Measurements from ENCODE around the gene HIGD2A. TPM values are rescaled to one million over a fixed set of nuclear protein-coding genes. Genes with fewer than 3 reads are reported as not detected.

HIGD2A gene
- total and polyA plus RNA-seq, 2 experiments from 2014 or later, result 67.7 to 194 TPM

DNA sequence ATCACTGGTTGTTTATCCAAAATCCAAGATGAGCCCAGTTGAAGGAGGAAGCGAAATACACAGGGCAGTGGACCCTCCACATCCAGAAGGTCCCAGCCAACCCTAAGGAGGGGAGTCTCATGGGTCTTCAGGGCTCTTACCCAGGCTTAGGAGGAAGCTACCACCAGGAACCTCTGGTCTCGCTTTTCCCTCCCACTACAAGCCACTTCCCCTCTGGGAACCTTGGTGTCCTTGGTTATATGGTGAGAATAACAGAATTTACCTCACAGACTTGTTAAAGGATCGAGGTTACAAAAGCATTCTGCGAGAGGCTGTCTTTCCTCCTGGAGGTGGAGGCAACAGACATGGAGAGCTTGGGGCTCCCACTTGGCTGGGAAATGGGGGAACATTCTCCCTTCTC is 3.4 kb downstream of the HIGD2A start:
- H3K27me3 ChIP-seq (ENCODE audit: insufficient read depth), result no peaks in the 10 kb centered on the region
- H3K4me3 Mint-ChIP-seq, result no peak overlapping the region
- H3K79me2 ChIP-seq (replicated peaks; ENCODE audit: insufficient read depth), result peaks cover 14% of the 10 kb centered on the region
- H3F3A ChIP-seq (replicated peaks; ENCODE audit: low read depth), result 0 out of 2 replicates have a peak, but pooled peaks cover 2% of the 10 kb centered on the region
- H3K36me3 Mint-ChIP-seq (ENCODE audit: low read depth), result peaks cover 24% of the 10 kb centered on the region
- H3K4me1 Mint-ChIP-seq, result peaks cover 11% of the 10 kb centered on the region; the same call in 2 of the 3 replicates
- no peaks in the 10 kb centered on the region for H3K36me3 ChIP-seq (ENCODE audit: insufficient read depth)
- peaks cover 4% of the 10 kb centered on the region for H4K20me1 ChIP-seq (replicated peaks; ENCODE audit: insufficient read depth)
- no peak for TF ChIP-seq ZNF331 (CRISPR knock-in tag; IDR thresholded peaks at IDR 0.05; ENCODE audit: low read depth)
- TF ChIP-seq POLR2AphosphoS5 (IDR thresholded peaks at IDR 0.05; ENCODE audit: low read depth), result no peak
- TF ChIP-seq NANOG (IDR thresholded peaks at IDR 0.05; ENCODE audit: borderline replicate concordance), result no peak
- TF ChIP-seq STAT1 (IDR thresholded peaks at IDR 0.05; ENCODE audit: unreplicated experiment), result no peak
- TF ChIP-seq, protein P1, sequence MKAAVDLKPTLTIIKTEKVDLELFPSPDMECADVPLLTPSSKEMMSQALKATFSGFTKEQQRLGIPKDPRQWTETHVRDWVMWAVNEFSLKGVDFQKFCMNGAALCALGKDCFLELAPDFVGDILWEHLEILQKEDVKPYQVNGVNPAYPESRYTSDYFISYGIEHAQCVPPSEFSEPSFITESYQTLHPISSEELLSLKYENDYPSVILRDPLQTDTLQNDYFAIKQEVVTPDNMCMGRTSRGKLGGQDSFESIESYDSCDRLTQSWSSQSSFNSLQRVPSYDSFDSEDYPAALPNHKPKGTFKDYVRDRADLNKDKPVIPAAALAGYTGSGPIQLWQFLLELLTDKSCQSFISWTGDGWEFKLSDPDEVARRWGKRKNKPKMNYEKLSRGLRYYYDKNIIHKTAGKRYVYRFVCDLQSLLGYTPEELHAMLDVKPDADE (IDR thresholded peaks at IDR 0.05), result no peak
- no peak for TF ChIP-seq EZH2 (IDR thresholded peaks at IDR 0.05; ENCODE audit: low read depth, unreplicated experiment)
- TF ChIP-seq, protein P2, sequence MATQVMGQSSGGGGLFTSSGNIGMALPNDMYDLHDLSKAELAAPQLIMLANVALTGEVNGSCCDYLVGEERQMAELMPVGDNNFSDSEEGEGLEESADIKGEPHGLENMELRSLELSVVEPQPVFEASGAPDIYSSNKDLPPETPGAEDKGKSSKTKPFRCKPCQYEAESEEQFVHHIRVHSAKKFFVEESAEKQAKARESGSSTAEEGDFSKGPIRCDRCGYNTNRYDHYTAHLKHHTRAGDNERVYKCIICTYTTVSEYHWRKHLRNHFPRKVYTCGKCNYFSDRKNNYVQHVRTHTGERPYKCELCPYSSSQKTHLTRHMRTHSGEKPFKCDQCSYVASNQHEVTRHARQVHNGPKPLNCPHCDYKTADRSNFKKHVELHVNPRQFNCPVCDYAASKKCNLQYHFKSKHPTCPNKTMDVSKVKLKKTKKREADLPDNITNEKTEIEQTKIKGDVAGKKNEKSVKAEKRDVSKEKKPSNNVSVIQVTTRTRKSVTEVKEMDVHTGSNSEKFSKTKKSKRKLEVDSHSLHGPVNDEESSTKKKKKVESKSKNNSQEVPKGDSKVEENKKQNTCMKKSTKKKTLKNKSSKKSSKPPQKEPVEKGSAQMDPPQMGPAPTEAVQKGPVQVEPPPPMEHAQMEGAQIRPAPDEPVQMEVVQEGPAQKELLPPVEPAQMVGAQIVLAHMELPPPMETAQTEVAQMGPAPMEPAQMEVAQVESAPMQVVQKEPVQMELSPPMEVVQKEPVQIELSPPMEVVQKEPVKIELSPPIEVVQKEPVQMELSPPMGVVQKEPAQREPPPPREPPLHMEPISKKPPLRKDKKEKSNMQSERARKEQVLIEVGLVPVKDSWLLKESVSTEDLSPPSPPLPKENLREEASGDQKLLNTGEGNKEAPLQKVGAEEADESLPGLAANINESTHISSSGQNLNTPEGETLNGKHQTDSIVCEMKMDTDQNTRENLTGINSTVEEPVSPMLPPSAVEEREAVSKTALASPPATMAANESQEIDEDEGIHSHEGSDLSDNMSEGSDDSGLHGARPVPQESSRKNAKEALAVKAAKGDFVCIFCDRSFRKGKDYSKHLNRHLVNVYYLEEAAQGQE (IDR thresholded peaks at IDR 0.05; ENCODE audit: unreplicated experiment), result no peak
- TF ChIP-seq, protein P3, sequence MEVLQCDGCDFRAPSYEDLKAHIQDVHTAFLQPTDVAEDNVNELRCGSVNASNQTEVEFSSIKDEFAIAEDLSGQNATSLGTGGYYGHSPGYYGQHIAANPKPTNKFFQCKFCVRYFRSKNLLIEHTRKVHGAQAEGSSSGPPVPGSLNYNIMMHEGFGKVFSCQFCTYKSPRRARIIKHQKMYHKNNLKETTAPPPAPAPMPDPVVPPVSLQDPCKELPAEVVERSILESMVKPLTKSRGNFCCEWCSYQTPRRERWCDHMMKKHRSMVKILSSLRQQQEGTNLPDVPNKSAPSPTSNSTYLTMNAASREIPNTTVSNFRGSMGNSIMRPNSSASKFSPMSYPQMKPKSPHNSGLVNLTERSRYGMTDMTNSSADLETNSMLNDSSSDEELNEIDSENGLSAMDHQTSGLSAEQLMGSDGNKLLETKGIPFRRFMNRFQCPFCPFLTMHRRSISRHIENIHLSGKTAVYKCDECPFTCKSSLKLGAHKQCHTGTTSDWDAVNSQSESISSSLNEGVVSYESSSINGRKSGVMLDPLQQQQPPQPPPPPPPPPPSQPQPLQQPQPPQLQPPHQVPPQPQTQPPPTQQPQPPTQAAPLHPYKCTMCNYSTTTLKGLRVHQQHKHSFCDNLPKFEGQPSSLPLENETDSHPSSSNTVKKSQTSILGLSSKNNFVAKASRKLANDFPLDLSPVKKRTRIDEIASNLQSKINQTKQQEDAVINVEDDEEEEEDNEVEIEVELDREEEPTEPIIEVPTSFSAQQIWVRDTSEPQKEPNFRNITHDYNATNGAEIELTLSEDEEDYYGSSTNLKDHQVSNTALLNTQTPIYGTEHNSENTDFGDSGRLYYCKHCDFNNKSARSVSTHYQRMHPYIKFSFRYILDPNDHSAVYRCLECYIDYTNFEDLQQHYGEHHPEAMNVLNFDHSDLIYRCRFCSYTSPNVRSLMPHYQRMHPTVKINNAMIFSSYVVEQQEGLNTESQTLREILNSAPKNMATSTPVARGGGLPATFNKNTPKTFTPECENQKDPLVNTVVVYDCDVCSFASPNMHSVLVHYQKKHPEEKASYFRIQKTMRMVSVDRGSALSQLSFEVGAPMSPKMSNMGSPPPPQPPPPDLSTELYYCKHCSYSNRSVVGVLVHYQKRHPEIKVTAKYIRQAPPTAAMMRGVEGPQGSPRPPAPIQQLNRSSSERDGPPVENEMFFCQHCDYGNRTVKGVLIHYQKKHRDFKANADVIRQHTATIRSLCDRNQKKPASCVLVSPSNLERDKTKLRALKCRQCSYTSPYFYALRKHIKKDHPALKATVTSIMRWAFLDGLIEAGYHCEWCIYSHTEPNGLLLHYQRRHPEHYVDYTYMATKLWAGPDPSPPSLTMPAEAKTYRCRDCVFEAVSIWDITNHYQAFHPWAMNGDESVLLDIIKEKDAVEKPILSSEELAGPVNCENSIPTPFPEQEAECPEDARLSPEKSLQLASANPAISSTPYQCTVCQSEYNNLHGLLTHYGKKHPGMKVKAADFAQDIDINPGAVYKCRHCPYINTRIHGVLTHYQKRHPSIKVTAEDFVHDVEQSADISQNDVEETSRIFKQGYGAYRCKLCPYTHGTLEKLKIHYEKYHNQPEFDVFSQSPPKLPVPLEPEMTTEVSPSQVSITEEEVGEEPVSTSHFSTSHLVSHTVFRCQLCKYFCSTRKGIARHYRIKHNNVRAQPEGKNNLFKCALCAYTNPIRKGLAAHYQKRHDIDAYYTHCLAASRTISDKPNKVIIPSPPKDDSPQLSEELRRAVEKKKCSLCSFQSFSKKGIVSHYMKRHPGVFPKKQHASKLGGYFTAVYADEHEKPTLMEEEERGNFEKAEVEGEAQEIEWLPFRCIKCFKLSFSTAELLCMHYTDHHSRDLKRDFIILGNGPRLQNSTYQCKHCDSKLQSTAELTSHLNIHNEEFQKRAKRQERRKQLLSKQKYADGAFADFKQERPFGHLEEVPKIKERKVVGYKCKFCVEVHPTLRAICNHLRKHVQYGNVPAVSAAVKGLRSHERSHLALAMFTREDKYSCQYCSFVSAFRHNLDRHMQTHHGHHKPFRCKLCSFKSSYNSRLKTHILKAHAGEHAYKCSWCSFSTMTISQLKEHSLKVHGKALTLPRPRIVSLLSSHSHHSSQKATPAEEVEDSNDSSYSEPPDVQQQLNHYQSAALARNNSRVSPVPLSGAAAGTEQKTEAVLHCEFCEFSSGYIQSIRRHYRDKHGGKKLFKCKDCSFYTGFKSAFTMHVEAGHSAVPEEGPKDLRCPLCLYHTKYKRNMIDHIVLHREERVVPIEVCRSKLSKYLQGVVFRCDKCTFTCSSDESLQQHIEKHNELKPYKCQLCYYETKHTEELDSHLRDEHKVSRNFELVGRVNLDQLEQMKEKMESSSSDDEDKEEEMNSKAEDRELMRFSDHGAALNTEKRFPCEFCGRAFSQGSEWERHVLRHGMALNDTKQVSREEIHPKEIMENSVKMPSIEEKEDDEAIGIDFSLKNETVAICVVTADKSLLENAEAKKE (CRISPR knock-in tag; IDR thresholded peaks at IDR 0.05), result no peak
- TF ChIP-seq CREB1 (CRISPR knock-in tag; IDR thresholded peaks at IDR 0.05; ENCODE audit: low read depth), result no peak
- no peak for TF ChIP-seq EZH2phosphoT487 (IDR thresholded peaks at IDR 0.05; ENCODE audit: unreplicated experiment)
- no peak for TF ChIP-seq JUNB (IDR thresholded peaks at IDR 0.05; ENCODE audit: unreplicated experiment)
- TF ChIP-seq ZNF114 (CRISPR knock-in tag; IDR thresholded peaks at IDR 0.05), result no peak
- TF ChIP-seq, protein P4, sequence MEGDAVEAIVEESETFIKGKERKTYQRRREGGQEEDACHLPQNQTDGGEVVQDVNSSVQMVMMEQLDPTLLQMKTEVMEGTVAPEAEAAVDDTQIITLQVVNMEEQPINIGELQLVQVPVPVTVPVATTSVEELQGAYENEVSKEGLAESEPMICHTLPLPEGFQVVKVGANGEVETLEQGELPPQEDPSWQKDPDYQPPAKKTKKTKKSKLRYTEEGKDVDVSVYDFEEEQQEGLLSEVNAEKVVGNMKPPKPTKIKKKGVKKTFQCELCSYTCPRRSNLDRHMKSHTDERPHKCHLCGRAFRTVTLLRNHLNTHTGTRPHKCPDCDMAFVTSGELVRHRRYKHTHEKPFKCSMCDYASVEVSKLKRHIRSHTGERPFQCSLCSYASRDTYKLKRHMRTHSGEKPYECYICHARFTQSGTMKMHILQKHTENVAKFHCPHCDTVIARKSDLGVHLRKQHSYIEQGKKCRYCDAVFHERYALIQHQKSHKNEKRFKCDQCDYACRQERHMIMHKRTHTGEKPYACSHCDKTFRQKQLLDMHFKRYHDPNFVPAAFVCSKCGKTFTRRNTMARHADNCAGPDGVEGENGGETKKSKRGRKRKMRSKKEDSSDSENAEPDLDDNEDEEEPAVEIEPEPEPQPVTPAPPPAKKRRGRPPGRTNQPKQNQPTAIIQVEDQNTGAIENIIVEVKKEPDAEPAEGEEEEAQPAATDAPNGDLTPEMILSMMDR (conservative IDR thresholded peaks at IDR 0.05; ENCODE audit: low read depth in 2 of 2), result no peak
- no peaks in the 10 kb centered on the region; the same call in 2 of the 3 replicates for H3K9me3 Mint-ChIP-seq
- no peak overlapping the region for H2AFZ ChIP-seq
- ATAC-seq, result no peak
- H3K4me1 ChIP-seq (ENCODE audit: insufficient read depth), result peaks cover 6% of the 10 kb centered on the region; the same call in 1 of the 2 replicates
- H3K9me2 ChIP-seq (ENCODE audit: insufficient read depth), result no peaks in the 10 kb centered on the region
- H3K4me2 ChIP-seq, result no peak overlapping the region
- no peak for DNase-seq (ENCODE audit: low spot score)
- no peak overlapping the region for H3K4me3 ChIP-seq
- H3K27me3 Mint-ChIP-seq (ENCODE audit: insufficient read depth, low read depth, poor library complexity), result peaks cover 17% of the 10 kb centered on the region
- H3K27ac Mint-ChIP-seq, result no peak overlapping the region
- no peak overlapping the region for H3K27ac ChIP-seq (ENCODE audit: low read depth)

Data from GM23338 (cell line).